DMS114 treated with DMSO at 0.1 percent for 48 hours (cell line): ENCODE data around the gene RGS16.

Source experiments
- DNase-seq: peaks from one replicate; lab custom pipeline; 2025; ENCODE audit not compliant: unreplicated experiment; lab: John Stamatoyannopoulos, UW

The RGS16 gene

DNA sequence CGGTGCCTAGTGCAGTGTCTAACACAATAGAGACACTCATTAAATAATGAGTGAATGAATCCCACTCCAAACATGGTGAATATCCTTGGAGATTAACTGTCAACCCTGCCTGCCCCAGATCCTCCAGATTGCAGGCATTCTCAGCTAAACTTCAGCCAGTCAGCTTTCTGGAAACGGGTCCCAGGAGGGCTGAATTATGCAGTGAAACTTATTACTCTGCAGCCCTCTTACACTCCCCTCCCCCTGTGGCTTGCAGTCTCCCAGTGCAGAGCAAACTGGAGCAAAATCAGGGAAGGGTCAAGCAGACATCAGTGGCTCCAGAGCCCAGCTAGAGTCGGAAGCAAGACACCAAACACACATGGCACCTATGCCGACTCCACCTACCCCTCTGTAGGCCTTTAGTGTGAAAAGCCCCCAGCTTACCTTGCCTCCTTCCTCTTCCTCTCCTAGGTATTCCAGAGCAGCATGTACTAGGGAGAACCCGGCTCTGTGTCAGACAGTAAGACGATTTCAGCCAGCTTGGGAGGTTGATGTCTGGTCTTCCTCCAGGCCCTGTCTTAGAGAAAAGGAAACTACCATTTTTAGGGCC lies 6.5 kb upstream of the RGS16 start:
- no peak for DNase-seq

DNA sequence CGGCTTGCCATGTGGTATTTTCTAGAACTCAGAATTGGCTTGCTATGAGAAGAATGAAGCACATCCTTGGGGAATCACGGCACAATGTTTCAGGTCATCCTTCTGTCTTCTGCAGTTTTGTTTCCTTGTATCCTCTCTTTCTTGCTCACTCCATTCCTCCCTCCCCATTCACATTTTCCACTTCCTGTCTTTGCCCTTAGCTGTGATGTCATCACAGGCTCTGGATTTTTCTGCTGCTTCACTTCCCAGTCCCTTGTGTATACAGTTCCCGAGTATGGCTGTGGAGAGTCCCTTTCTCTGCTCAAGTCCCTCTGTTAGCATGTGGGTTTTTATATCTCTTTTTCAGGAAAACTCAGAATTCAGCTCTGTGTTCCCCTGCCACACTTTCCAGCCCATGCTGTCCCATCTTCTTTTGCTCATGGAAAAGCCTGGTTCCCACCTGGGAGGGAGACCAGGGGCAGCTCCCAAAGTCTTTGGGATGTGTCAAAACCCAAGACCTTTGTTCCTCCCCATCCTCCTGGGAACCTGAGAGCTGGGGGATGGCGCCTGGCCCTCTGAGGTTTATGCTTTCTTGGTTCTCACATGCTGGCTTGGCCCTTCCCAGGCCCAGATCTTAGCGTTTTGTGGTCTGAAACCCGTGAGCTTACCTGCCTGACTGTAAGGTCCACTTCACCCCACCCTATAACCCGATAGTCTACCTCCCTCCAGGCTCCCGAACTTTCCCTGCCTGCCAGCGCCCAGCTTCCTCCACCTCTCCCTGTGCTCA lies 4.8 kb upstream of the RGS16 start:
- no peak for DNase-seq

DNA sequence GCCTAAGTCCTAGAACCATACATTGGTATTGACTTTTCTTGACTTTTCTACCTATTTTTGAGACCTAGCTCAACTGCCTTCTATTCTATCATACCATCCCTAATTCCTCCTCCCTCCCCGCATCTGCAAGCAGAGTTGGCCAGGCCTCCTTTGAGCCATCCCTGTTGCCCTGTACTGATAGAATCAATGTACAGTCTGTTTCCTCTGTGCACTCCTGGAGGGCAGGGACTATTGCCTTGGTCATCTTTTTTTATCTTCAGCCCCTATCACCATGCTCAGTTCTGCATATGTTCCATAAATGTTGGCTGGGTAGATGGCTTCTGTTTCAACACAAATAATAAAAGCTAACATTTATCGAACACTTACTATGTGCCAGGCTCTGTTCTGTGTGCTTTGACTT lies 4.0 kb upstream of the RGS16 start:
- no peak for DNase-seq

GRCh38 chr1:182607566-182607965 lies 3.4 kb upstream of the RGS16 start:
- no peak for DNase-seq

DNA sequence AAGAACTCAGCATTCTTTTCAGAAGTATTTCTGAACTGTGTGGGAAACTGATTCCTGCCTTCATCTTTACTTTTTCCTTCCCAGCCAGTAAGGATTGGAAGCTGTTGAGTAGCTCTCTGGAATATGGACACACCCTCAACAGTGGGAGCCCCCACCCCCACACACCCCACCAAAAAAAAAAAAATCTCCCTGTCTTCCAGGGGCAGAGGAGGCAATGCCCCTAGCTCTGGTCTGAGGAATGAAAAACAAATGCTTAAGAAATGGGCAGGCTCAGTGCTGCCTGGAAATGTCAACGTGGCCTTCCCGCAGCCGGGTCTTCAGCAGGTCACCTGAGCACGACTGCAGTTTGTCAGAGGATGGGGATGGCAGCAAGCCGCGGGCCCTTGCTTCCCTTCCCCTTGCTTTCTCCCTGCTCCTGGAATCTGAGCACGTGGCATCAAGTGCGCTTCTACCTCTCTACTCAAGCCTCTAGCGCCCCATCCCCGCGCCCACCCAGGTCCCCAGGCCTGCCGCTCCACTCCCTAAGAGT lies 479 bp downstream of the RGS16 start:
- DNase-seq, result no peak

- no peak for DNase-seq
These were observed 1.1 kb downstream of the RGS16 start for GRCh38 chr1:182602935-182603645.

- no peak for DNase-seq
These were observed 2.3 kb downstream of the RGS16 start for GRCh38 chr1:182601913-182602312.

DNA sequence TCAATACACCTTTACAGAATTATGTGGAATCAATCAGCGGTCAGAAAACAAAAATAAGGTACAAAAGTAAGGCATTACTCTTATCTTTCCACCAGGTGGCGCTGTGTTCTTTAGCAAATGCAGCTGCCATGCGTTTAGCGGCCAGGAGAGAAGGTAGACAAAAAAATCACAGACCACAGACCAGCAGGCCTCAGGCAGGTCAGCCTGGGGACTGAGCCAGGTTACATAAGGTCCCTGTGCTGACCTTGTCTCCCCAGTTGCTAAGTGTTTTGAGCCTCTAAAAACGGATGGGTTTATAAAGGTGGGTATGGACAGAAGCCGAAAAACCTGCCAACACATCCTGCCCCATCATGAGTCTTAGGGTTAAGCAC lies 2.8 kb downstream of the RGS16 start:
- DNase-seq, result peak; percentile 69

DNA sequence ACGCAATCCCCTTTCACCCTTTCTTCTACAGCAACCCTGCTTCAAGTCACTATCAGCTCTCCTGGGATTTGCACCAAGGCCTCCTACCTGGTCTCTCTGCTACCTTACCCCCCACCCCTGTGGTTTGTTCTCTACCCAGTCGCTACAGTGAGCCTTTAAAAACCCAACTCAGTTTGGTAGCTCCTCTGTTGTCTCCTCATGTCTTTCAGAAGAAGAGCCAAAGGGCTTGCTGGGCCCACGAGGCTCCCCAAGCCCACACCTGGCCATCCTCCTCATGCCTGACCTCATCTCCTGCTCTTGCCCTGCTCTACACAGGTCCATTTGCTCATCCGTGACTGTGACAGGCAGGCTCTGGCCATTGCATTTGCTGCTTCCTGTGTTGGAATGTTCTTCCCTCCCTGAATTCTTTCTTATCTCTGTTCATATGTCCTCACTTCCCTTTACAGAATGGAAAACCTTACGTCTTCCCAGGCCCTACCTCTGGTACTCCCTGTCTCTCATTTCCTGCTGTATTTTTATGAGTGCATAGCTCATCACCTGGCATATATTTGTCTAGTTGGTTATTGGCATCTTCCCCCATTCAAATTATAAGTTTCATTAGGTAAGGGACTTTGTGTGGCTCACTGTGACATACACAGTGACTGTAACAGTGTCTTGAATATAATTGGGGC lies 3.3 kb downstream of the RGS16 start:
- DNase-seq, result no peak

- no peak for DNase-seq
These were observed 4.0 kb downstream of the RGS16 start for GRCh38 chr1:182600036-182600713.

DNA sequence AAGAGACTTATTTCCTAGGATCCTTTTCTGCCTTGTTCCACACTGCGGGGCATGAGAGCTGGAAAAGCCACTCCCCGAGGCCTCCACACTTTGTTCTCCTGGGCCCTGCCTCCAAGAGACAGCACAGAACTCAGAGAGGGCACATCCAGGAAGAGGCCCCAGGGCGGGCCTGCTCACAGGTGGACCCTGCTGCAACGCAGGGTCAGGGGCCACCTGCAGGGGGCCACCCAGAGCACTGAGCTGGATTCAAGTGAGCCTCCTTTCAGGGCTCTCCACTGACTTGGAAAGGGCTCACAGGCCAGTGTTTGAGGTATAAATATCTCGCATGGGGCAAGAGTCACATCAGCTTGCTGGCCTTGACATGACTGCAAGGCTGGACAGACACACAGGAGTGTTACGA lies 4.8 kb downstream of the RGS16 start:
- DNase-seq, result no peak

DNA sequence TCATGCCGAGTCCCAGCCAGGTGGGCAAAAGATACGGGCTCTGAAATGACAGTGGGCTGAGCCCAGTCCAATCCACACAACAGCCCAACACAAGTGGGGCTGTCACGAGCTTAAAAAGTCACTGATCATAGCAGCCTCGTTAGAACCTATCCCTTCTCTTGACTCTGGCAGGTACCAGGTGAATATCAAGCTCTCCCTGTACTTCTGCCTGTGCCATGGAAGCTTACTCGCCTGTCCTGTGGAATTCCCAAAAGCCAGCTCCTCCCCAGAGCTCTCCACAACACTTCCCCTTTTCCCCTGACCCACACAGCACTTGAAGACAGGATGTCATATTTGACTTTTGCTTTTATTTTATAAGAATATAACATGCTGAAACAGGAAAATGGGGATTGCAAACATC lies 5.9 kb downstream of the RGS16 start:
- DNase-seq, result no peak

- no peak for DNase-seq
These were observed 7.3 kb downstream of the RGS16 start for GRCh38 chr1:182596934-182597333.

GRCh38 chr1:182595641-182596240 lies 8.4 kb downstream of the RGS16 start:
- peak; percentile 11 for DNase-seq

GRCh38 chr1:182589931-182590330 lies 14.3 kb downstream of the RGS16 start:
- no peak for DNase-seq

DNA sequence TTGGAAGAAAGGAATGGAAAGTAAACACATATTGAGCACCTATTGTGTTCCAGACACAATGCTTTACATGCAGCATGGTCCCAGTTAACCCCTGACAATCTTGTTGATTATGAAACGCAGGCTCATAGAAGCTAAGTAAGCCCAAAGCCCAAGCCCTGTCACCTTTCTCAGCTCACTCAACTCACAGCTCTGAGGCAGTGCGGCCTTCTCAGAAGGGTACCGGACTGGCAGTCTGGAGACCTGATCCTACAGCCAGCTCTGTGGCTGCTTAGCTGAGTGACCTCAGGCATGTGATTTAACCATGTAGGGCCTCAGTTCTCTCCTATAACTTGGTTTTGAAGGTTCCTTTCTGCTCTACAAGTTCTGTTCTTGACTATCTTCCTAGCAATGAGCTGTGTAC lies 14.7 kb downstream of the RGS16 start:
- no peak for DNase-seq

GRCh38 chr1:182588500-182589396 lies 15.4 kb downstream of the RGS16 start, which contains the start of gene RNASEL:
TSS of gene RNASEL (minus strand) at chr1:182589256. CDS start at chr1:182586806, 2,450 bp downstream.
- DNase-seq, result peak; percentile 57

- no peak for DNase-seq
These were observed 16.3 kb downstream of the RGS16 start for GRCh38 chr1:182587666-182588499.

DNA sequence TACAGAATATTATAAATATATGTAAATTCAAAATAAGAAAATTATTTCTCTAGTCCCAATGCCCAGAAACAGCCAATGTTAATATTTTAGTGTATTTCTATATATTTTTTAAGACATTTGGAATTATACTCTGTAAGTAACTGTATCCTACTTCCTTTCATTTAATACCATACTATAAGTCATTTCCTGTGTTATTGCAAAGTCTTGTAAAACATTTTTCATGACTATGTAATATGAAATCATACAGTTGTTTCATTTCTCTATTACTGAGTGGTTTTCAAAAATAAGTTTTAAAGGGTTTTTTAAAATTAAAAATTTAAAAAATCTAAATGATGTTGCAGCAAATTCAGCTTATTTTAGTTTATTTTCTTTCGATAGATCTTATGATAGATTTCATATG lies 17.1 kb downstream of the RGS16 start:
- DNase-seq, result no peak
